Ovary (tissue), 9 donors: ENCODE measurements around the gene SH3RF1. TPM values are rescaled to one million over a fixed set of nuclear protein-coding genes. Genes with fewer than 3 reads are reported as not detected.

ENCODE experiments used
- DNase-seq, 5 donors: peaks; one replicate each; pipeline ENCODE4 v3.0.0-alpha.2; 2019 to 2020
- H3K27ac ChIP-seq, 2 donors: fragments of 200-600 bp; one replicate each; pipeline versions ENCODE4 v1.5.1 to v1.8.0; 2019 to 2022
- H3K27me3 ChIP-seq: fragments of 200-600 bp; one replicate; pipeline ENCODE4 v1.8.0; 2022
- H3K36me3 ChIP-seq: fragments of 200-600 bp; sonication (generic); one replicate; pipeline ENCODE4 v1.5.1; 2019
- H3K4me1 ChIP-seq: one replicate; pipeline ENCODE4 v1.8.1; 2013; ENCODE audit warnings: mild to moderate bottlenecking, moderate library complexity; ENCODE audit not compliant: insufficient read depth
- H3K4me3 ChIP-seq: fragments of 200-600 bp; sonication (generic); one replicate; pipeline ENCODE4 v1.5.1; 2017
- H3K9me3 ChIP-seq, 2 donors: fragments of 200-600 bp in 1 of 2; sonication (generic) in 1 of 2; one replicate each; pipeline versions ENCODE4 v1.5.1 to v1.8.1; 2013 to 2019; ENCODE audit warnings: mild to moderate bottlenecking in 1 of 2, moderate library complexity in 1 of 2
- CTCF ChIP-seq, 3 donors: fragments of 450-650 bp in 2 of 3; fragments of 200-600 bp in 1 of 3; IDR thresholded peaks; one replicate each; pipeline versions ENCODE4 v1.5.1 to v1.8.0; 2016 to 2022; ENCODE audit warnings: antibody characterized with exemption in 3 of 3, mild to moderate bottlenecking in 1 of 3
- EP300 ChIP-seq: sonication (generic); formaldehyde crosslinking; IDR thresholded peaks from one replicate; pipeline ENCODE4 v1.6.1; 2017; ENCODE audit warnings: antibody characterized with exemption
- POLR2A ChIP-seq: fragments of 450-650 bp; IDR thresholded peaks from one replicate; pipeline ENCODE4 v1.6.1; 2017; ENCODE audit warnings: antibody characterized with exemption, mild to moderate bottlenecking, moderate library complexity
- WGBS, 3 donors: extraction: QIAGEN DNeasy Blood & Tissue Kit in 1 of 3; methylation state at CpG; one replicate each; pipeline versions ENCODE4 v1.1.5 to v1.1.7; 2013 to 2017; 5-methylcytosine and 5-hydroxymethylcytosine counted together
- intact Hi-C, 4 donors: fragments of 100-400 bp; cut with DNase I; formaldehyde crosslinking; loops; one replicate each; pipeline versions ENCODE4 v1.11.0 to v1.15.1; 2022 to 2023
- polyA plus RNA-seq, 2 donors: library from polyadenylated mRNA; stranded (reverse); fragments of 200-250 nt in 1 of 2; fragments of 350-450 nt in 1 of 2; fragmentation: Illumina TruSeq in 1 of 2; extraction: RNeasy Lipid Tissue Mini Kit (QIAGEN cat#74804) in 1 of 2; gene quantifications; one replicate each; pipeline ENCODE4 v1.2.3, GENCODE V29; 2013 to 2014
- total RNA-seq, 7 donors: library from RNA; depleted of rRNA in 2 of 7; stranded (reverse); fragments of >200 nt in 2 of 7; fragmentation: NEBNext Ultra II Directional in 3 of 7; extraction: Animal tissue kit (Norgen Biotek cat#: 25700) in 3 of 7; gene quantifications; one replicate each; pipeline versions ENCODE4 v1.1.0 to v1.2.4, GENCODE V29; 2016 to 2023
- donor health status: DM: no; HTN: no; CAD: no; lungs with moderate emphysema.
- donor health status: DM: no; HTN: no; CAD: no.
- donor health status: Bipolar disorder and iron deficiency.
- donor health status: DM: yes; HTN: yes; CAD: no.
- donor health status: DM: no; HTN: no; CAD: no.
- donor health status: DM: yes; HTN: yes; CAD: no.

SH3RF1 gene
- total and polyA plus RNA-seq, 9 donors, result 8.2 to 32.6 (median 22.3) TPM

GRCh38 chr4:169115144-169115896, 155.4 kb downstream of the SH3RF1 start:
- DNase-seq, result no peak
- intact Hi-C loops, result no loop called here
- H3K9me3 ChIP-seq, result no peaks in the 10 kb centered on the region
- H3K27me3 ChIP-seq, result no peaks in the 10 kb centered on the region
- H3K4me3 ChIP-seq, result no peak overlapping the region
- no peak for TF ChIP-seq POLR2A
- no peak for TF ChIP-seq EP300
- TF ChIP-seq CTCF (IDR thresholded peaks at IDR 0.05), result no peak
- no peaks in the 10 kb centered on the region for H3K4me1 ChIP-seq
- no peak overlapping the region for H3K27ac ChIP-seq
- WGBS, 3 donors, result 95 to 98% (median 97%) methylated on average over 6 of the region's 6 CpGs
- H3K36me3 ChIP-seq, result no peaks in the 10 kb centered on the region

GRCh38 chr4:169114341-169114974, 156.3 kb downstream of the SH3RF1 start:
- intact Hi-C loops, result no loop called here
- no peak for TF ChIP-seq POLR2A
- Histone ChIP-seq H3K9me3 (no peaks in the 10 kb centered on the region), H3K4me1 (no peaks in the 10 kb centered on the region), H3K4me3 (no peak overlapping the region), H3K27me3 (no peaks in the 10 kb centered on the region), H3K36me3 (no peaks in the 10 kb centered on the region), H3K27ac (no peak overlapping the region)
- no peak for DNase-seq
- 93 to 97% (median 94%) methylated on average over 3 of the region's 3 CpGs for WGBS, 3 donors

GRCh38 chr4:169110633-169111032, 160.1 kb downstream of the SH3RF1 start:
- Histone ChIP-seq H3K4me1 (no peaks in the 10 kb centered on the region), H3K36me3 (no peaks in the 10 kb centered on the region), H3K27ac (no peak overlapping the region), H3K9me3 (no peaks in the 10 kb centered on the region), H3K27me3 (no peaks in the 10 kb centered on the region), H3K4me3 (no peak overlapping the region)
- no peak for TF ChIP-seq POLR2A
- TF ChIP-seq CTCF (IDR thresholded peaks at IDR 0.05), result no peak
- no peak for TF ChIP-seq EP300
- intact Hi-C loops, result no loop called here
- no peak for DNase-seq
- WGBS, 3 donors, result 94 to 99% (median 99%) methylated on average over 4 of the region's 4 CpGs

GRCh38 chr4:169109035-169109675, 161.6 kb downstream of the SH3RF1 start:
- no peak for TF ChIP-seq POLR2A
- TF ChIP-seq EP300, result no peak
- TF ChIP-seq CTCF (IDR thresholded peaks at IDR 0.05), result no peak
- no peaks in the 10 kb centered on the region for H3K9me3 ChIP-seq
- 92 to 98% (median 93%) methylated on average over 2 of the region's 2 CpGs for WGBS, 3 donors
- no peak overlapping the region for H3K4me3 ChIP-seq
- DNase-seq, result no peak
- no peaks in the 10 kb centered on the region for H3K27me3 ChIP-seq
- no peaks in the 10 kb centered on the region for H3K36me3 ChIP-seq
- no peak overlapping the region for H3K27ac ChIP-seq
- H3K4me1 ChIP-seq, result no peaks in the 10 kb centered on the region
- intact Hi-C loops, result no loop called here

- intact Hi-C loops, result no loop called here
- Histone ChIP-seq H3K36me3 (no peaks in the 10 kb centered on the region), H3K9me3 (no peaks in the 10 kb centered on the region), H3K4me3 (no peak overlapping the region), H3K4me1 (no peaks in the 10 kb centered on the region), H3K27ac (no peak overlapping the region), H3K27me3 (no peaks in the 10 kb centered on the region)
- TF ChIP-seq POLR2A (no peak), CTCF (IDR thresholded peaks at IDR 0.05) (no peak), EP300 (no peak)
- WGBS, 3 donors, result 93 to 98% (median 96%) methylated on average over 4 of the region's 4 CpGs
- no peak for DNase-seq
Observed at GRCh38 chr4:169108303-169108702, 162.5 kb downstream of the SH3RF1 start.
